ENCODE data around the gene OR12D2.
"Not testable (repeated sequence)": the region's sequence is repeated elsewhere in the genome, so short reads cannot be mapped to it uniquely, and the experiment has no call there.

OR12D2 gene, protein sequence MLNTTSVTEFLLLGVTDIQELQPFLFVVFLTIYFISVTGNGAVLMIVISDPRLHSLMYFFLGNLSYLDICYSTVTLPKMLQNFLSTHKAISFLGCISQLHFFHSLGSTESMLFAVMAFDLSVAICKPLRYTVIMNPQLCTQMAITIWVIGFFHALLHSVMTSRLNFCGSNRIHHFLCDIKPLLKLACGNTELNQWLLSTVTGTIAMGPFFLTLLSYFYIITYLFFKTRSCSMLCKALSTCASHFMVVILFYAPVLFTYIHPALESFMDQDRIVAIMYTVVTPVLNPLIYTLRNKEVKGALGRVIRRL

GRCh38 chr6:29395331-29395730, at the start of gene OR12D2:
Gene OR12D2, plus strand, starts transcription at chr6:29395631. Its CDS starts 1,069 bp downstream, at chr6:29396700.
- DNase-seq, result no peak

- not testable (repeated sequence) for DNase-seq
Observed at GRCh38 chr6:29349348-29349747, 46.1 kb upstream of the OR12D2 start.

- no peak for DNase-seq
Observed at GRCh38 chr6:29354980-29355379, 40.5 kb upstream of the OR12D2 start.

- DNase-seq, result no peak
Observed at GRCh38 chr6:29355603-29356002, 39.8 kb upstream of the OR12D2 start.

DNA sequence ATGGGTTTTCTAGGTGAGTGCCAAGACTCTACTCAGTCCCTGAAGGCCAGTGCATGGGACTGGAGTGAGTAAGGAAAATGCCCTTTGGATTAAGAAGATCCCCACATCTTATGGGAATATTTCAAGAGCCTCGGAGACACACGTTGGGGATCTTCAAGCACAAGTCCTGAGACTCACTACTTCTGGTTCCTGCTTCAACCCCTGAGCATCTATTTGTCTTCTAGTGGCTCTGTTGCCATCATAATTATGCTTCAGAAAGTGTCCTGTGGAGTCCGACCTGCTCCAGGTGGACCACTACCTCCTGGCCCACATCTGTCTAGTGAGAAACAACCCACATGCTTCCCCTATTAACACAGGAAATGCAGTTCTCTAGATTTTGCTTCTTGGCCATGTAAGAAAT, 26.7 kb upstream of the OR12D2 start, which contains the start of gene OR5V1:
Gene OR5V1 (minus strand): TSS at position 101 of the 400 bp plus-strand sequence. CDS start 12,670 bp downstream, outside the sequence.
- DNase-seq, result no peak

DNA sequence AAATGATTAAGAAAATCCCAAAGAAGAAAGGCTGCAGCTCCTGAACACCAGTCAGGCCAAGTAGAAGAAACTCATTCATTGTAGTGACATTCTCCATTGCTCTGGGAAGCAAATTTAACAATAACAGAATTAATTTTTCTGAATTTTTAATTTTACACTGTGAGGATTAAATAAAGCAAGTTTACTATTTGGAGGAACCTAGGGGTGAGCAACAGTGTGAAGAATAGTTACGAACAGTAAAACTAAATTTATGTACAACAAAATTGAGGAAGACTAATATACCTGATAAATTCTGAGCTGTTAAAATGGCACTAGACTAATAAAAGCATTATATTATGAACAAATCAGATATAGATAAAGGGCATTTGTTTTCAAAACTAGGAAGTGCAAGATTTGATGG, 20.2 kb upstream of the OR12D2 start, which contains the start of gene OR12D3:
Gene OR12D3 (minus strand): TSS at position 101 of the 400 bp plus-strand sequence. CDS start 4 bp downstream, at position 97.
- DNase-seq, result no peak

GRCh38 chr6:29376003-29376402, 19.4 kb upstream of the OR12D2 start:
- DNase-seq, result no peak

DNA sequence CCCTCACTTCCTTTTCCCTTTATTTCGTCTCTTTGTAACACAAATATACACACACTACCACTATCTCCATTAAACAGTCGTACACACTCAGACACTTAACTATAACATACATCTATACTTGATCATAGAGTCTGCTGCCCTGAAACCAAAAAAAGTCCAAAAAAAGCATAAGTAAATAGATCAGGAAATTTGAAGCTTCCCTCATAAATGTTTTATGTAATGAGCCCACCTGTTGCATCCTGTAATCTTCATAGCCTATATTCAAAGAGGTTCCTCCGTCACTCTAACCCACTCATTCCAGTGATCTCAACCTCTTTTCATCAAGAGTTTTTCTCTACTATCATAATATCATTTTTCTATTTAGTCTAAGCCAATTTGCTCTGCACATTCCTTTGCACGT, 6.9 kb upstream of the OR12D2 start:
- no peak for DNase-seq

DNA sequence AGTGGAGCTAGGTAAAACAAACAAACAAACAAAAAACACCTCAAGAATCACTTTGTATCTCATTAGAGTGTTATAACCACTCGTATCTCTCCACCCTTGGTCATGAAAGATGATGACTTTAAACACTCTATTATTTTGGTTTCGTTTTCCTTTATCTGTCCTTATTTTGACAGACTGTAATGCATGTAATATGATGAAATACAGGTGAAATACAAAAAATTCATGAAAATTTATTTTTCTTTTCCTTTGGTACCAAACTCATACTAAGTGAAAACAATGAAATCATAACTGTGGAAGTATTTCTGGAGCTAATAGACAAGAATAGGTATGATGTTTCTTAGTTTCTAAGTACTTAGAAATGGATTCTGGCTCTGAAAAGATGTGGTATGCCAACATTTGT, 4.1 kb downstream of the OR12D2 start:
- DNase-seq, result no peak

GRCh38 chr6:29403801-29404200, 8.4 kb downstream of the OR12D2 start:
- DNase-seq, result no peak

- DNase-seq, result no peak
Observed at GRCh38 chr6:29414588-29414987, 19.2 kb downstream of the OR12D2 start, which contains the start of gene OR12D1. Gene OR12D1, plus strand, starts transcription at chr6:29414928.

DNA sequence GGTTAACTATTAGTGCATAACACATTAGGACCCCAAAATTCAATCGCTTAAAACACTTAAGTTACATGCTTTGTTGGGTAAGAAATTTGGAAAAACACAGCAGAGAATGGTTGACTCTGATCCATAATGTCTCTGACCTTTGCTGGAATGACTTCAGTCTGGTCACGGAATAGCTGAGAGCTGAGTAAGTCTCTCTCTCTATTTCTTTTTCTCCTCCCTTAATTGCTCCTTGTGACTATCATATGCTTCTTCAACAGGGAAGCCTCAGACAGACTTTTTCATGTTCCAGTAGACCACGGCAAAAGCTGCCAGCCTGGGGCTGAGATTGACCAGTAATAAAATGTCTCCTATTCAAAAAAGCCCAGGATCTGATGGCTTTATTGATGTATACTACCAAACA, 24.1 kb downstream of the OR12D2 start:
- DNase-seq, result no peak

- no peak for DNase-seq
Observed at GRCh38 chr6:29424168-29424567, 28.7 kb downstream of the OR12D2 start.

- DNase-seq, result no peak
Observed at GRCh38 chr6:29424575-29424974, 29.1 kb downstream of the OR12D2 start.

DNA sequence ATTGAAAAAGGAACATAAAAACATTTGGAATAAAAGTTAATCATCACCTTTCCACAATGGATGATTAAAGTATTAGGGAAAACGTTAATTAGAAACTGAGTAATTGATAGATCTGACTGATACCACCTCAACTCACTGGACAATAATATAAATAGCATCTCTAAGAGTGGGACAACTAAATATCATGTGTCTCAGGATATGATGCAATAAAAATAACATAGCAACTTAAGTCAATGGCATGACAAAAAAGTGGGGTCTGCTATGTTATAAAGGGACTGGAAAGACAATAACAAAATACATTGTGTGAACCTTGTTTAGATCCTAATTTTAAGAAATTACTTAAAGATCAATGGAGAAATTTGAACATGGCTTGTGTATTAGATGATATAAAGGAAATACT, 29.6 kb downstream of the OR12D2 start:
- DNase-seq, result no peak

- no peak for DNase-seq
Observed at GRCh38 chr6:29426654-29427053, 31.2 kb downstream of the OR12D2 start.

- DNase-seq, result not testable (repeated sequence)
Observed at GRCh38 chr6:29436730-29437129, 41.3 kb downstream of the OR12D2 start.

DNA sequence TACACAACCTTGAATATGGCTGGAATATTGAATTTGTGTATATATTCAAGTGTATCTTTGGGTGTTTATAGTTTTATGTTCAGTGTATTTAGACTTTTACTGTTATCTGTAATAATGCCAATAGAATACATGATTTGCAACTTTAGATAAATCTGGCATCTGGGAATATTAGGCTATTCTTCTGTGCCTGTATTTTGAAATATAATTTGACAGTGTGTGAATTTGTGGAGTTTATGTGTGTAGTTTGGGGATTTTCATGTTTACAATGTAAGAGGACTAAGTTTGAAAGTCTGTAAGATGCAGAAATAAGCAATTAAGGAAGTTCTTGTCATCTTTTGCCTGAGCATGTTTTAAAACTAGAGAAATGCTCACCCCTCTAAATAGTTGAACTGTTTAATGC, 43.6 kb downstream of the OR12D2 start, which contains the start of gene OR10C1:
Gene OR10C1 (plus strand): TSS at position 301 of the 400 bp plus-strand sequence. CDS start 710 bp downstream, outside the sequence.
- no peak for DNase-seq

- no peak for DNase-seq
Observed at GRCh38 chr6:29442719-29443118, 47.3 kb downstream of the OR12D2 start.

- DNase-seq, result not testable (repeated sequence)
Observed at GRCh38 chr6:29444031-29444430, 48.6 kb downstream of the OR12D2 start.

Measured in cerebellar nuclear complex (tissue), 1 donor.